PC-9 (cell line): ENCODE results near the gene KRT16.

ENCODE experiments used
- CTCF ChIP-seq: fragments of 200-600 bp; sonication (generic); conservative IDR thresholded peaks from 2 replicates; pipeline ENCODE4 v1.6.1; 2017; ENCODE audit warnings: mixed run types, antibody characterized with exemption, mild to moderate bottlenecking, moderate library complexity
- EZH2 ChIP-seq: fragments of 200-600 bp; sonication (generic); IDR thresholded peaks from 2 replicates; pipeline ENCODE4 v1.8.0; 2017; ENCODE audit warnings: antibody characterized with exemption, low read depth

- no peak for TF ChIP-seq EZH2
- no peak for TF ChIP-seq CTCF
Observed at GRCh38 chr17:41589301-41589700, 23.3 kb downstream of the KRT16 start.
